Hepatocyte (in vitro differentiated cells): ENCODE results near the gene RPL38. TPM values are rescaled to one million over a fixed set of nuclear protein-coding genes. Genes with fewer than 3 reads are reported as not detected.

ENCODE experiments used
- DNase-seq: peaks from one replicate; pipeline ENCODE4 v3.0.0-alpha.2; 2016; ENCODE audit warnings: low spot score
- H2AFZ ChIP-seq: fragments of 200-600 bp; sonication (generic); 2 replicates; pipeline ENCODE4 v1.6.0; 2016; ENCODE audit warnings: antibody characterized with exemption, mild to moderate bottlenecking
- H3K27ac ChIP-seq: fragments of 200-600 bp; sonication (generic); 2 replicates; pipeline ENCODE4 v1.5.1; 2016; ENCODE audit warnings: mild to moderate bottlenecking
- H3K27me3 ChIP-seq: fragments of 200-600 bp; sonication (generic); 2 replicates; pipeline ENCODE4 v1.6.1; 2016
- H3K36me3 ChIP-seq: fragments of 200-600 bp; sonication (generic); replicated peaks from 2 replicates; pipeline ENCODE4 v1.5.1; 2016; ENCODE audit warnings: low read depth; ENCODE audit not compliant: insufficient read depth
- H3K4me1 ChIP-seq: fragments of 200-600 bp; sonication (generic); 2 replicates; pipeline ENCODE4 v1.5.1; 2016; ENCODE audit warnings: mild to moderate bottlenecking, moderate library complexity; ENCODE audit not compliant: insufficient read depth
- H3K4me2 ChIP-seq: fragments of 200-600 bp; sonication (generic); 2 replicates; pipeline ENCODE4 v1.6.0; 2016
- H3K4me3 ChIP-seq: fragments of 200-600 bp; sonication (generic); 2 replicates; pipeline ENCODE4 v1.5.1; 2016; ENCODE audit warnings: mild to moderate bottlenecking
- H3K79me2 ChIP-seq: fragments of 200-600 bp; sonication (generic); 2 replicates; pipeline ENCODE4 v1.6.0; 2017; ENCODE audit warnings: mild to moderate bottlenecking
- H3K9me2 ChIP-seq: fragments of 200-600 bp; sonication (generic); replicated peaks from 2 replicates; pipeline ENCODE4 v1.6.0; 2017; ENCODE audit warnings: mild to moderate bottlenecking; ENCODE audit not compliant: insufficient read depth
- H3K9me3 ChIP-seq: fragments of 200-600 bp; sonication (generic); 2 replicates; pipeline ENCODE4 v1.5.1; 2016; ENCODE audit warnings: low read depth, mild to moderate bottlenecking
- H4K20me1 ChIP-seq: fragments of 200-600 bp; sonication (generic); 2 replicates; pipeline ENCODE4 v1.6.0; 2016; ENCODE audit warnings: mild to moderate bottlenecking; ENCODE audit not compliant: insufficient read depth, poor library complexity, severe bottlenecking
- CTCF ChIP-seq: fragments of 200-600 bp; sonication (generic); IDR thresholded peaks from 2 replicates; pipeline ENCODE4 v1.5.1; 2016; ENCODE audit warnings: antibody characterized with exemption, mild to moderate bottlenecking; ENCODE audit not compliant: poor library complexity
- EZH2 ChIP-seq: fragments of 200-600 bp; sonication (generic); IDR thresholded peaks from 2 replicates; pipeline ENCODE4 v1.6.1; 2016; ENCODE audit warnings: antibody characterized with exemption, mild to moderate bottlenecking, borderline replicate concordance
- EZH2phosphoT487 ChIP-seq: fragments of 200-600 bp; sonication (generic); IDR thresholded peaks from one replicate; pipeline ENCODE4 v1.6.1; 2018; ENCODE audit warnings: antibody characterized with exemption, mild to moderate bottlenecking, low read depth, moderate library complexity; ENCODE audit not compliant: unreplicated experiment, severe bottlenecking
- WGBS: methylation state at CpG from one replicate; pipeline ENCODE4 v1.1.6; 2016; ENCODE audit warnings: low lambda C conversion rate; ENCODE audit errors: missing lambda C conversion rate; 5-methylcytosine and 5-hydroxymethylcytosine counted together
- polyA plus RNA-seq: library from polyadenylated mRNA; unstranded; fragments of >200 nt; fragmentation: Nextera tagmentation; extraction: Ambion mirVana; gene quantifications from 2 replicates; pipeline ENCODE4 v1.2.1, GENCODE V29; 2016
- total RNA-seq: library from RNA; depleted of rRNA; stranded (reverse); fragments of >200 nt; gene quantifications from 2 replicates; pipeline ENCODE4 v1.2.3, GENCODE V29; 2014

Gene RPL38
- total and polyA plus RNA-seq, 2 experiments from 2014 or later = 276 to 758 TPM

GRCh38 chr17:74244548-74244947, 41.1 kb downstream of the RPL38 start:
- Histone ChIP-seq H2AFZ (no peak overlapping the region), H3K9me3 (no peaks in the 10 kb centered on the region), H3K9me2 (no peaks in the 10 kb centered on the region), H3K4me1 (peaks cover 7% of the 10 kb centered on the region), H3K79me2 (no peaks in the 10 kb centered on the region), H4K20me1 (no peaks in the 10 kb centered on the region), H3K27me3 (no peaks in the 10 kb centered on the region), H3K36me3 (no peaks in the 10 kb centered on the region), H3K4me3 (no peak overlapping the region), H3K4me2 (no peak overlapping the region), H3K27ac (no peak overlapping the region)
- 83% methylated on average over 6 of the region's 6 CpGs for WGBS
- TF ChIP-seq EZH2phosphoT487 (no peak), CTCF (no peak), EZH2 (no peak)
- no peak for DNase-seq

GRCh38 chr17:74245145-74245831, 41.8 kb downstream of the RPL38 start:
- peak; percentile 2 for TF ChIP-seq CTCF
- TF ChIP-seq EZH2 = no peak
- TF ChIP-seq EZH2phosphoT487 = no peak
- H3K9me2 ChIP-seq = no peaks in the 10 kb centered on the region
- no peaks in the 10 kb centered on the region for H3K79me2 ChIP-seq
- no peaks in the 10 kb centered on the region for H3K9me3 ChIP-seq
- DNase-seq = no peak
- no peak overlapping the region for H3K27ac ChIP-seq
- H3K4me3 ChIP-seq = no peak overlapping the region
- no peaks in the 10 kb centered on the region for H4K20me1 ChIP-seq
- no peaks in the 10 kb centered on the region for H3K27me3 ChIP-seq
- H2AFZ ChIP-seq = no peak overlapping the region
- peaks cover 7% of the 10 kb centered on the region for H3K4me1 ChIP-seq
- 23% methylated on average over 21 of the region's 21 CpGs for WGBS
- peak overlapping the region; percentile 47 for H3K4me2 ChIP-seq
- H3K36me3 ChIP-seq = no peaks in the 10 kb centered on the region

- peak overlapping the region; percentile 47 for H3K4me2 ChIP-seq
- no peaks in the 10 kb centered on the region for H3K27me3 ChIP-seq
- no peaks in the 10 kb centered on the region for H3K79me2 ChIP-seq
- WGBS = 62% methylated on average over 5 of the region's 5 CpGs
- no peak overlapping the region for H3K4me3 ChIP-seq
- no peak for TF ChIP-seq EZH2phosphoT487
- no peak for TF ChIP-seq CTCF
- TF ChIP-seq EZH2 = no peak
- H3K36me3 ChIP-seq = no peaks in the 10 kb centered on the region
- peaks cover 7% of the 10 kb centered on the region for H3K4me1 ChIP-seq
- no peak overlapping the region for H2AFZ ChIP-seq
- no peaks in the 10 kb centered on the region for H3K9me3 ChIP-seq
- H4K20me1 ChIP-seq = no peaks in the 10 kb centered on the region
- no peaks in the 10 kb centered on the region for H3K9me2 ChIP-seq
- no peak overlapping the region for H3K27ac ChIP-seq
- no peak for DNase-seq
These were observed 42.4 kb downstream of the RPL38 start for GRCh38 chr17:74245871-74246270.
